SU-DHL-6 (cell line): ENCODE measurements around the gene UBE2E3.

ENCODE experiments used
- H2AFZ ChIP-seq: fragments of 200-600 bp; sonication (generic); 2 replicates; pipeline ENCODE4 v1.6.1; 2014; ENCODE audit warnings: low read depth, mild to moderate bottlenecking, moderate library complexity, mixed read lengths, antibody characterized with exemption, low read length; ENCODE audit not compliant: severe bottlenecking
- H3F3A ChIP-seq: fragments of 200-600 bp; shearing (Covaris generic); 2 replicates; pipeline ENCODE4 v1.6.0; 2016; ENCODE audit warnings: antibody characterized with exemption, mild to moderate bottlenecking; ENCODE audit not compliant: insufficient read depth
- H3K27ac ChIP-seq: fragments of 200-600 bp; sonication (generic); 2 replicates; pipeline ENCODE4 v1.5.1; 2016; ENCODE audit warnings: low read depth, mild to moderate bottlenecking, low read length, moderate library complexity, mixed read lengths
- H3K27me3 ChIP-seq: fragments of 200-600 bp; sonication (generic), shearing (Covaris generic); 2 replicates; pipeline ENCODE4 v1.6.0; 2014; ENCODE audit warnings: mild to moderate bottlenecking, low read length
- H3K36me3 ChIP-seq: fragments of 200-600 bp; sonication (generic); 2 replicates; pipeline ENCODE4 v1.6.1; 2014; ENCODE audit warnings: mild to moderate bottlenecking, low read length, mixed read lengths
- H3K4me2 ChIP-seq: fragments of 300-600, 200-600 bp; shearing (Covaris generic), sonication (generic); 2 replicates; pipeline ENCODE4 v1.6.0; 2014; ENCODE audit warnings: low read length, low read depth, mild to moderate bottlenecking; ENCODE audit not compliant: poor library complexity, severe bottlenecking
- H3K4me3 ChIP-seq: fragments of 200-600 bp; sonication (generic); 2 replicates; pipeline ENCODE4 v1.5.1; 2014; ENCODE audit warnings: antibody characterized with exemption, low read length, mild to moderate bottlenecking, mixed read lengths; ENCODE audit not compliant: insufficient read depth, poor library complexity, severe bottlenecking
- H3K79me2 ChIP-seq: fragments of 200-600 bp; sonication (generic); 2 replicates; pipeline ENCODE4 v1.6.1; 2014; ENCODE audit warnings: mild to moderate bottlenecking, low read length, moderate library complexity; ENCODE audit not compliant: insufficient read depth
- H3K9ac ChIP-seq: fragments of 200-600 bp; sonication (generic); 2 replicates; pipeline ENCODE4 v1.7.0; 2014; ENCODE audit warnings: mild to moderate bottlenecking, low read length
- H3K9me2 ChIP-seq: fragments of 200-600 bp; sonication (generic); replicated peaks from 2 replicates; pipeline ENCODE4 v1.6.1; 2014; ENCODE audit warnings: low read length; ENCODE audit not compliant: insufficient read depth
- H3K9me3 ChIP-seq: fragments of 200-600 bp; sonication (generic); 2 replicates; pipeline ENCODE4 v1.6.1; 2014; ENCODE audit warnings: low read length, mixed read lengths; ENCODE audit not compliant: insufficient read depth
- H4K20me1 ChIP-seq: fragments of 200-600 bp; sonication (generic); 2 replicates; pipeline ENCODE4 v1.6.1; 2014; ENCODE audit warnings: low read depth, mild to moderate bottlenecking, antibody characterized with exemption, low read length, moderate library complexity, mixed read lengths
- EZH2phosphoT487 ChIP-seq: fragments of 200-600 bp; sonication (generic), shearing (Covaris generic); conservative IDR thresholded peaks from 2 replicates; pipeline ENCODE4 v1.6.1; 2018; ENCODE audit warnings: mild to moderate bottlenecking, antibody characterized with exemption, low read length, moderate library complexity, mixed read lengths
- TF ChIP-seq, protein P1 (sequence below): fragments of 200-600 bp; sonication (generic); IDR thresholded peaks from one replicate; pipeline ENCODE4 v1.5.1; 2017; ENCODE audit warnings: antibody characterized with exemption, mild to moderate bottlenecking, low read length, moderate library complexity; ENCODE audit not compliant: insufficient read depth, poor library complexity, severe bottlenecking

The UBE2E3 gene

DNA sequence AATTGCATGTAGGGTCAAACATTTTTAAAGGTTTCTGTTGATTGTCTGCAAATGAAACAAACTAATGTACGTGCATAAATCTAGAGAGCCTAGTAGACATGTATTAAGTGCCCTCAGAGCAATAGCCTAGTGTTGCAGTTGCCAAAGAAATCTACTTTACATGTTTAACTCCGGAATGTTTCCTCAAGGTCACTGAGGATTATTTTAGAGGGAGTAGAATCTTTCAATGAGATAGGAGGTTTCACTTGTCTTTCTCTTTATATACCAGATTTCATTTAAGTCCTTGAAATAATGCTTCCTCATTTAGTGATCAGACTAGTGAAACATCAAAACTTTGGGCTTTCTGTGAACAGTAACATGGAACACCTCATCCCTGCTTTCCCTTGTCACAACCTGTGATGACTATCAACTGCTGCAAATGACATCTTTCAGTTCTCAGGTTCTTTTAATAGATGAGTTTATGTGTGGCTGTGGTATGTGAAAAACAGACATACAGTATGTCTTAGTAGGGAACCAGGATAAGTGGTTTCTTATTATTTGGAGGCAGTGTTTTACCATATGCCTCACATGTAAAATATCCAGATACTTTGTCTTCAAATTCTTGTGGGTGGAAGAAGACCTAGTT is 5.5 kb downstream of the UBE2E3 start:
- Histone ChIP-seq H3K36me3 (peaks cover 28% of the 10 kb centered on the region), H3K9ac (no peak overlapping the region), H3K9me3 (no peaks in the 10 kb centered on the region), H3K79me2 (peaks cover 43% of the 10 kb centered on the region; the same call in 1 of the 2 replicates), H3K4me3 (no peak overlapping the region), H3K9me2 (no peaks in the 10 kb centered on the region), H3K27me3 (no peaks in the 10 kb centered on the region), H3F3A (peaks cover 15% of the 10 kb centered on the region), H2AFZ (no peak overlapping the region), H4K20me1 (no peaks in the 10 kb centered on the region), H3K4me2 (no peak overlapping the region), H3K27ac (no peak overlapping the region)
- TF ChIP-seq, protein P1, sequence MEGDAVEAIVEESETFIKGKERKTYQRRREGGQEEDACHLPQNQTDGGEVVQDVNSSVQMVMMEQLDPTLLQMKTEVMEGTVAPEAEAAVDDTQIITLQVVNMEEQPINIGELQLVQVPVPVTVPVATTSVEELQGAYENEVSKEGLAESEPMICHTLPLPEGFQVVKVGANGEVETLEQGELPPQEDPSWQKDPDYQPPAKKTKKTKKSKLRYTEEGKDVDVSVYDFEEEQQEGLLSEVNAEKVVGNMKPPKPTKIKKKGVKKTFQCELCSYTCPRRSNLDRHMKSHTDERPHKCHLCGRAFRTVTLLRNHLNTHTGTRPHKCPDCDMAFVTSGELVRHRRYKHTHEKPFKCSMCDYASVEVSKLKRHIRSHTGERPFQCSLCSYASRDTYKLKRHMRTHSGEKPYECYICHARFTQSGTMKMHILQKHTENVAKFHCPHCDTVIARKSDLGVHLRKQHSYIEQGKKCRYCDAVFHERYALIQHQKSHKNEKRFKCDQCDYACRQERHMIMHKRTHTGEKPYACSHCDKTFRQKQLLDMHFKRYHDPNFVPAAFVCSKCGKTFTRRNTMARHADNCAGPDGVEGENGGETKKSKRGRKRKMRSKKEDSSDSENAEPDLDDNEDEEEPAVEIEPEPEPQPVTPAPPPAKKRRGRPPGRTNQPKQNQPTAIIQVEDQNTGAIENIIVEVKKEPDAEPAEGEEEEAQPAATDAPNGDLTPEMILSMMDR = no peak

GRCh38 chr2:180987146-180987545 is 6.7 kb downstream of the UBE2E3 start:
- Histone ChIP-seq H3K36me3 (peaks cover 28% of the 10 kb centered on the region), H3K4me3 (no peak overlapping the region), H3F3A (peaks cover 15% of the 10 kb centered on the region), H4K20me1 (no peaks in the 10 kb centered on the region), H3K4me2 (no peak overlapping the region), H3K27me3 (no peaks in the 10 kb centered on the region), H3K27ac (no peak overlapping the region), H3K9me2 (no peaks in the 10 kb centered on the region), H3K9me3 (no peaks in the 10 kb centered on the region), H3K79me2 (peaks cover 36% of the 10 kb centered on the region; the same call in 1 of the 2 replicates), H3K9ac (no peak overlapping the region), H2AFZ (no peak overlapping the region)
- TF ChIP-seq, protein P1 = no peak
- no peak for TF ChIP-seq EZH2phosphoT487

GRCh38 chr2:180990337-180990736 is 9.9 kb downstream of the UBE2E3 start:
- H3K27ac ChIP-seq = no peak overlapping the region

More at GRCh38 chr2:180990337-180990736, 9.9 kb downstream of the UBE2E3 start:
- no peak overlapping the region for H2AFZ ChIP-seq
- no peaks in the 10 kb centered on the region for H3K27me3 ChIP-seq
- no peaks in the 10 kb centered on the region for H3K9me3 ChIP-seq
- TF ChIP-seq, protein P1 = no peak
- no peak for TF ChIP-seq EZH2phosphoT487
- H3K36me3 ChIP-seq = peaks cover 5% of the 10 kb centered on the region; the same call in 1 of the 2 replicates
- H3F3A ChIP-seq = no peaks in the 10 kb centered on the region
- H3K9me2 ChIP-seq = no peaks in the 10 kb centered on the region
- no peak overlapping the region for H3K9ac ChIP-seq
- H4K20me1 ChIP-seq = no peaks in the 10 kb centered on the region
- H3K4me3 ChIP-seq = no peak overlapping the region
- no peak overlapping the region for H3K4me2 ChIP-seq
- H3K79me2 ChIP-seq = peaks cover 26% of the 10 kb centered on the region; the same call in 1 of the 2 replicates
